ENCODE data around the gene VSTM4.

The VSTM4 gene

DNA sequence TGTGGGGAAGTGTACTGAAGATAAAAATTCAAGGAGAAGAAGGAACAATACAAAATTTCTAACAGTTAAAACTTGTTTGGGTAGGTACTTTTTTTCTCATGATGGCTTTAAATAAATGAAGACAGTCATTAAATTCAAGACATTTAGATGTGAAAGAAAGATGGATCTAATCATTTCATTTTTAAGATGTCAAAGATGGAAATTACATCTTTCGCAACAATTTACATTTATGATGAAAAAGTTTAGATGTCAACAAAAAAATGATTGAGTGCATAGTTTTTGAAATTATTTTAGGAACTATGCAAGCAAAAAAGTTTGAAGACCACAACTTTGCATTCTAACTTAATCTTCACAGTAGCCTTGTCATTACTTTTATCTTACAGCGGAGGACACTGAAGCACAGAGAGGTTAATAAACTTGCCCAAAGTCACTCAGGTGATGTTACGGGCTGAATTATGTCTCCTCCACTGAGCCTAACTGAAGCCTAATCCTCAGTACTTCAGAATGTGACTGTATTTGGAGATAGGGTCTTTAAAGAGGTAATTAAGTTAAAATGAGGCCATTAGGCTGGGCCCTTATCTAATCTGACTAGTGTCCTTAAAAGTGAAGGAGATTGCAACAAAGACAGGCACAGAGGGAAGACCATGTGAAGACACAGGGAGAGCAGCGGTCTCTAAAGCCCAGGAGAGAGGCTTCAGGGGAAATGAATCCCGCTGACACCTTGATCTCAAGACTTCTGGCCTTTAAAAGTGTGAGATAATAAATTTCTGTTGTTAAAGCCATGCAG lies 48.2 kb downstream of the VSTM4 start:
- H3K4me3 ChIP-seq (ENCODE audit: low read length), result no peak overlapping the region
- TF ChIP-seq, protein P1, sequence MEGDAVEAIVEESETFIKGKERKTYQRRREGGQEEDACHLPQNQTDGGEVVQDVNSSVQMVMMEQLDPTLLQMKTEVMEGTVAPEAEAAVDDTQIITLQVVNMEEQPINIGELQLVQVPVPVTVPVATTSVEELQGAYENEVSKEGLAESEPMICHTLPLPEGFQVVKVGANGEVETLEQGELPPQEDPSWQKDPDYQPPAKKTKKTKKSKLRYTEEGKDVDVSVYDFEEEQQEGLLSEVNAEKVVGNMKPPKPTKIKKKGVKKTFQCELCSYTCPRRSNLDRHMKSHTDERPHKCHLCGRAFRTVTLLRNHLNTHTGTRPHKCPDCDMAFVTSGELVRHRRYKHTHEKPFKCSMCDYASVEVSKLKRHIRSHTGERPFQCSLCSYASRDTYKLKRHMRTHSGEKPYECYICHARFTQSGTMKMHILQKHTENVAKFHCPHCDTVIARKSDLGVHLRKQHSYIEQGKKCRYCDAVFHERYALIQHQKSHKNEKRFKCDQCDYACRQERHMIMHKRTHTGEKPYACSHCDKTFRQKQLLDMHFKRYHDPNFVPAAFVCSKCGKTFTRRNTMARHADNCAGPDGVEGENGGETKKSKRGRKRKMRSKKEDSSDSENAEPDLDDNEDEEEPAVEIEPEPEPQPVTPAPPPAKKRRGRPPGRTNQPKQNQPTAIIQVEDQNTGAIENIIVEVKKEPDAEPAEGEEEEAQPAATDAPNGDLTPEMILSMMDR (conservative IDR thresholded peaks at IDR 0.05; ENCODE audit: low read depth, low read length), result no peak
- no peak for DNase-seq (ENCODE audit: low read depth)

DNA sequence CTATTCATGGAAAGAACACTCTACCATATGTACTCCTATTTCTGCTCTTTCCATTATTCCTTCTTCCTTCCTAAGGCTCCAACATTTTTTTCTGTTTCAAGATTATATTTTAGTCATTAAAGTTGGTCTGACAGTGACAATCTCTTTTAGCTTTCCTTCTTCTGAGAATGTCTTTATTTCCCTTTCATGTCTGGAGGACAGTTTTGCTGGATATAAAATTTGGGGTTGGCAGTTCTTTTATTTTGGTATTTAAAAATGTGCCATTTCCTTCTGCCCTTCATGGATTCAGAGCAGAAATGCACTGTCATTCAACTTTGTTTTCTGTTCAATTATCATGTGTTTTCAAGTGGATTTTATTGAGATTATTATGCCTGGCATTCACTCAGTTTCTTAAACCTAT lies 53.1 kb downstream of the VSTM4 start:
- DNase-seq (ENCODE audit: low read depth), result no peak
- no peak overlapping the region for H3K4me3 ChIP-seq (ENCODE audit: low read length)
- TF ChIP-seq, protein P1 (conservative IDR thresholded peaks at IDR 0.05; ENCODE audit: low read depth, low read length), result no peak

DNA sequence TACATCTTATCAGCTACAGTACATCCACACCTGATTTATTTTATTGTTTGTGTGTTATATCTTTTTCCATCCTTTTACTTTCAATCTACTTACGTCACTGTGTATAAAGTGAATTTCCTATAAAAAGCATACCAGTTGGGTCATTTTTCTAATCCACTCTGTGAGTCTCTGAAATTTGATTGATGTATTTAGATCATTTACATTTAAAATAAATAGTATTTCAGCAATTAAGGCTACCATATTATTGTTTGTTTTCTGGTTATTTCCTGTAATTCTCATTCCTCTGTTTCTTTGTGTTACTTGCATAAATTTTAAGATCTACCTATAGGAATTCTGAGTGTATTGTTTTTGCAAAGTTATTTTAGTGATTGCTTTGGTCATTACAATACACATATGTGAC lies 53.7 kb downstream of the VSTM4 start:
- TF ChIP-seq, protein P1 (conservative IDR thresholded peaks at IDR 0.05; ENCODE audit: low read depth, low read length), result no peak
- no peak overlapping the region for H3K4me3 ChIP-seq (ENCODE audit: low read length)
- DNase-seq (ENCODE audit: low read depth), result no peak

DNA sequence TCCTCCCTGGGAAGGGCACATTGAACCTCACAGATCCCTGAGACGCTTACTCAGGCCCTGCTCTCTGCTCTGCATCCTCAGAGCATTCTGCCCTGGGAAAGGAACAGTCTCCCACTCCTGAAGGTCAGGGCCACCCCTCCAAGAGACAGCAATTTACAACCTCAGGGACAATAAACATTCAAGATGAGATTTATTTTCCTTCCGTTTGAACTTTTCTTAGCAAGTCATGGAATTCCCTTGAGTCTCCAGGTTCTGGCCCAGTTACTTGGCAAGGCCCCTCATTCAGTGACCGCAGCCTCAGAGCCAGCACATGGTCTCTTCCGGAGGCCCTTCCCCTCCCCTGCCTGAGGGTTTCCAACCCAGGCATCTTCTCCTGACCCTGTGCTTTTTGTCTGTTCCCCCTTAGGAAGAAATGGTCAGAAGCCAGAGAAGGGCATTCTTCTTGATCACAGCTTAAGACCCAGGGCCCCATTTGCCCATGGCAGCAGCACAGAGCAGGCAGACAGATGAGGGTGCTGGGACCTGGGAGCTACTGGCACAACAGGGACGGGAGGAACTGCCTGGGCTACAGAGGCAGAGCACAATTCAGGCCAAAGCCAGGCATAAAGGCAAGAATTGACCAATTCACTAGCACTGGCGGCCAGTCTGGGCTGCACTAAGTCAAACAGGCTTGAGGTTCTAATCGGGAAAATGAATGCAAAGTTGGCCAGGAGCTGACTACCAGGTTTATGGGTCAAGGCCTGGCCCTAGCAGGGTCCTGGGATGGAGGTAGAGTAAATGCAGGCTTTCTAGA lies 56.7 kb downstream of the VSTM4 start:
- DNase-seq (ENCODE audit: low read depth), result no peak
- TF ChIP-seq, protein P1 (conservative IDR thresholded peaks at IDR 0.05; ENCODE audit: low read depth, low read length), result no peak
- H3K4me3 ChIP-seq (ENCODE audit: low read length), result no peak overlapping the region

DNA sequence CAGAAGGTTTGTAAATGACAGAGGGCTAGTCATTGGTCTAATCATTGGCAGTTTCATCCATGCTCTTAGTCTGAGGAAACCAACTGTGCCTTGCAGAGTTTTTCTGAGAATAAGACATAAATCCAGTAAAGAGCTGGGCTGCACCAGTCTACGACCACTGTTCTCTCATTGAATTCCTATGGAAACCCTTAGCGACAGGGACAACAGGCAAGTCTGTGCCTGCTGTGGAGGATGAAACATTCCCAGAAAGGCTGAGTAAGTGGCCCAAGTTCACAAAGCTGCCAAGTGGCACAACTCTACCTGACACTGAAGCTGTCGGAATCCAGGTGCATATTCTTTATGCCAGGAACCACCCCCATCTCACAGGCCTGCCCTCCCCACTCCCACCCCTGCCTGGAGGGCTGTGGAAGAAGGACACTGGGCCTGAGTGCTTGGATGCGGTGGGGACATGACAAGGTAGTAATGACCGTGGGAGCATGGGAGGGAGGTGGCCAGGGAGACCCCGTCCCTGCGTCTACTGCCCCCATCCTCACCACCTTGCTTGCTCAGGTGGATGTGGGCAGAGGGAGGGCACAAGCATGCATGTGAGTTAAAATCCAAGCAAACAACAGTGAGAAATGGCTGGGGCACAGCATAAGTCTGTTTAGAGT lies 58.0 kb downstream of the VSTM4 start:
- no peak overlapping the region for H3K4me3 ChIP-seq (ENCODE audit: low read length)
- TF ChIP-seq, protein P1 (conservative IDR thresholded peaks at IDR 0.05; ENCODE audit: low read depth, low read length), result no peak
- no peak for DNase-seq (ENCODE audit: low read depth)

DNA sequence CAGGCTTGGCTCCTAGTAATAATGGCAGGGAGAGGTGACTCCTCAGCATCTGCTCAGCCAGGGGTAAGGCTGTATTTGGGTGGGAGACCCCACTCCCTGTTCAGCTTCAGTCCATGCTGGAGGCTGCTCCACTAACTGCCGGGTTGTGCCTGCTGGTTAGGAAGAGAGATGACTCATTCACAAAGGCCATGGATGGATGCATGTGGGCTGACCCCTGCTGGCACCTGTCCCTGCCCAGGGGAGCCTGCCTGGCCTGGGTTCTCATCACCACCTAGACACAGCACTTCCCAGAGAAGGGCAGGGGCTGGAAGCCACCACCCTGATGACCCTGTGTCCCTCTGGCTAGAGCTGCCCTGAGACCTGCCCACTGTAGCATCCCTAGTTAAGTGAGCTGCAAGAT lies 59.0 kb downstream of the VSTM4 start:
- no peak overlapping the region for H3K4me3 ChIP-seq (ENCODE audit: low read length)
- TF ChIP-seq, protein P1 (conservative IDR thresholded peaks at IDR 0.05; ENCODE audit: low read depth, low read length), result no peak
- no peak for DNase-seq (ENCODE audit: low read depth)
